GM21367 (cell line): Measurements from ENCODE around the gene PCSK4.

Experiments used
- ATAC-seq: cut with Tn5 transposase; IDR thresholded peaks from one replicate; pipeline ENCODE4 v1.9.1; 2021; ENCODE audit not compliant: unreplicated experiment

The PCSK4 gene

GRCh38 chr19:1472231-1473084 is 17.7 kb downstream of the PCSK4 start:
- ATAC-seq: no peak

- no peak for ATAC-seq
Measured at GRCh38 chr19:1471515-1472160, 18.5 kb downstream of the PCSK4 start.

- no peak for ATAC-seq
Measured at GRCh38 chr19:1471010-1471514, 19.1 kb downstream of the PCSK4 start.

- ATAC-seq: no peak
Measured at GRCh38 chr19:1470305-1471009, 19.7 kb downstream of the PCSK4 start.

- no peak for ATAC-seq
Measured at GRCh38 chr19:1470055-1470304, 20.2 kb downstream of the PCSK4 start.

GRCh38 chr19:1469255-1470054 is 20.7 kb downstream of the PCSK4 start:
- no peak for ATAC-seq

GRCh38 chr19:1468821-1469254 is 21.3 kb downstream of the PCSK4 start:
- ATAC-seq: no peak

- no peak for ATAC-seq
Measured at GRCh38 chr19:1468274-1468820, 21.8 kb downstream of the PCSK4 start.

GRCh38 chr19:1467490-1468273 is 22.5 kb downstream of the PCSK4 start:
- ATAC-seq: no peak

GRCh38 chr19:1467215-1467489 is 23.0 kb downstream of the PCSK4 start:
- ATAC-seq: no peak

GRCh38 chr19:1466461-1467214 is 23.5 kb downstream of the PCSK4 start:
- ATAC-seq: no peak

- no peak for ATAC-seq
Measured at GRCh38 chr19:1466018-1466460, 24.1 kb downstream of the PCSK4 start.

GRCh38 chr19:1465191-1466016 is 24.7 kb downstream of the PCSK4 start:
- no peak for ATAC-seq

GRCh38 chr19:1461862-1462261 is 28.3 kb downstream of the PCSK4 start:
- no peak for ATAC-seq

GRCh38 chr19:1460033-1460995 is 29.8 kb downstream of the PCSK4 start:
- ATAC-seq: no peak

GRCh38 chr19:1459479-1459878 is 30.7 kb downstream of the PCSK4 start:
- no peak for ATAC-seq

GRCh38 chr19:1457892-1458291 is 32.3 kb downstream of the PCSK4 start:
- ATAC-seq: no peak
